Stromal cell of bone marrow (primary cell): ENCODE data around the gene KRTAP12-1.

ENCODE experiments used
- DNase-seq: peaks from one replicate; pipeline ENCODE4 v3.0.0-alpha.2; 2012; ENCODE audit warnings: low read depth

KRTAP12-1 gene

DNA sequence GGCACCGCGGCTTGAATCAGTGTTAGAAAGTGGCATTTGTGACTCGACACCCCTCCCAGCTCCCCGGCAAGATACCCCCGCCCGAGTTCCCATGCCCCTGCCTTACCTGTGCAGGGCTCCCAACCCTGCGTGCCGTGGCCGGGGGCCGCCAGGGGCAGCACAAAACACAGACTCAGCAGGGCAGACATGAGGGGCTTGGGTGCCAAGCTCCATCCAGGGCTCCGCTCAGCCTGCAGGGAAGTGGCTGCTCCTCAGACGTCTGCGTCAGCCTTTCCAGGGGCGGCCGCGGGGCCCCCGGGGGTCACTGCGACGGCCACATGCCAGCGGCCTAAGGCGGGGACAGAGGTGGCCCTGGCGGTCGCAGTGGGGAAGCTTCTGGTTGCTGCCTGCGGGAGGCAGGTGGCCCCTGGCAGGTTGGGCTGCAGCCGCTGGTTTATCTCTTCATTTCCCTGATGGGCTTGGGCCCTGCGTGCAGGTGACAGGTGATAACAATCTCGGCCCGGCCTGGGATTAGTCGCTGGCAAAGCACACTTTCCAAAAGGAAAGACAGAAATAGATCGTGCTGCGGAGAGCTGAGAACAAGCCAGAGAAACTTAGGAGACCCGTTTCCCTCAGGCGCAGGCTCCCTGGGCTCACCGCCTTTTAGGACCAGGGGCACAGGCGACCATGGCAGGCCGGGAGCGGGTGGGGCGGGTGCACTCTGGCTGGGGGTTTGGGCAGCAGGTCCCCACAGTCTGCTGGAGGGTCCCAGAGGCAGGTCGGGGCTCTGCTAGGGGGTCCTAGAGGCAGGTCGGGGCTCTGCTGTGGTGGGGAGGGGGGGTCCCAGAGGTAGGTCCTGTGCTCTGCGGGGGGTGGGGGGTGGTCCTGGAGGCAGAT lies 29.6 kb upstream of the KRTAP12-1 start, which contains the start of gene TSPEAR:
TSS of gene TSPEAR (minus strand) at position 246 of the 876 bp plus-strand sequence. CDS start at position 188, 58 bp downstream.
- DNase-seq, result no peak

- DNase-seq, result no peak
These were observed 28.9 kb upstream of the KRTAP12-1 start for GRCh38 chr21:44710756-44711326.

DNA sequence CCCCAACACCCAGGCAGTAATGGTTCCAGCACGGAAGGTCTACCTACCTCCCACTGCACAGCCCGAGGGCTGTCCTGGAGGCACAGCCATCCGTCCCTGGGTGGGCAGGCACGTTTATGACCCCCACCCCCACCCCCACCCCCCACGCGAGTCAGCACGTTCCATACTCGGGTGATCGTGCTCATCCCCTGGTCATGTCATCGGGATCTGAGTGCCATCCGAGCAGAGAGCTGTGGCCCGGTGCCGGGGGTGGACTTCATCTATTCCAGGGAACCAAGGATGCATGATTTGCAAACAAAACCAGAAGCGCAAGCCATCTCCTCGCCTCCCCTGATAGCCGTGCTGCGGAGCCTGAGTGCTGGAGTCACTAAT lies 28.3 kb upstream of the KRTAP12-1 start:
- DNase-seq, result no peak

GRCh38 chr21:44709426-44710293 lies 27.7 kb upstream of the KRTAP12-1 start:
- DNase-seq, result no peak

- no peak for DNase-seq
These were observed 27.0 kb upstream of the KRTAP12-1 start for GRCh38 chr21:44708866-44709425.

DNA sequence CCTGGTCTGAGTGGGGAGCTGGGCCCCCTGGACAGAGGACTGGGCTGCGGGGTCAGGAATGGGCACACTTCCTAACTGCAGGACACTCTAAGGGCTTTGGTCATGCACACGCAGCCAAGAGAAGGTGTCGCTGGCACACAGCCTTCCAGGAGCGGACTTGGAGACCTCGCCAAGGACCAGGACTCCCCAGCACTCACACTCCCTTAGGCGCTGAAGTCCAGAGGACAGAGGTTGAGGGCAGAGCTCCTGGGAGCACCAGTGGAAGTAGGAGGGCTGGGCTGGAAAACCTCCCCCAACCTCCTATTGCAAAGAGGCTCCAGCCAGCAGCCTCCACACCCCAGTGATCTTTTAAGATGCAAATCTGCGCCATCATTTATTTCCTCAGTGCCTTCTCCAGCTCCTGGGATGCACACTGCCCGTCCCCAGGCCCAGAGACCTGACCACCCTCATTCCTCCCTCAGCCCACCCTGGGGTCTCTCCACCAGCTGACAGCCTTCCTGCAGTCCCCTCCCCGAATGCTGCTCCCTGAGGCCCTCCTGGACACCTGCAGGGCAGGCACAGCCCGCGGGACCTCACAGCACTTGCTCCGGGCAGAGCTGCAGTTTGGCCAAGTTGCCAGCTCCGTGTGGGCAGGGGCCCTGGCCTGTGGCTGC lies 26.4 kb upstream of the KRTAP12-1 start:
- no peak for DNase-seq

- DNase-seq, result no peak
These were observed 25.0 kb upstream of the KRTAP12-1 start for GRCh38 chr21:44706706-44707581.

DNA sequence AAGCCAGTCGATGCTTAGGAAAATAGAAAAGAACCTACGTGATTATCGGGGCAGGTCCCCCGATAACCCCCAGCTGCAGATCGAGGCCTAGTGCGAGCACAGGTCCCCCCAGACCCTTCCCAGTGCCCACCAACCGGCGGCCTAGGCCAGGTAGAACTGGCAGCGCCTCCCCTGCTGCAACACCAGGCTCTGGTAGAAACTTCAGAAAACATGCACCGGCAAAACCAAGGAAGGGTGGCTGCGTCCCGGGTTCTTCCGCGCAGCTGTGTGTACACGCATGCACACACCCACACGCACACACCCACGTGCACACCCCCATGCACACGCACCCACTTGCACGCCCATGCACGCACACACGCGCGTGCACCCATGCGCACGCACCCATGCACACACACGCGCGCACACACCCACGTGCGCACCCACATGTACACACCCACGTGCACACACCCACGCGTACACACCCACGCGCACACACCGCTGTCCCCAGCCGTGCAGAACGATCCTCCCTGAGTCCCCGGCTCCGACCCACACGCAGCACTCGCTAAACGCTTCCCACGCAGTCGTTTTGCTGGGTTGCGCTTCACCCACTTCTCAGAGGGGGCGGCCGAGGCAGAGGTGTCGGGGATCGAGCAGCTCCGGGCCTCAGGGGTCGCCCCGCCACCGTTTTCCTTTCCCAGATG lies 24.2 kb upstream of the KRTAP12-1 start:
- DNase-seq, result no peak

- no peak for DNase-seq
These were observed 22.7 kb upstream of the KRTAP12-1 start for GRCh38 chr21:44704636-44705001.

GRCh38 chr21:44703731-44704635 lies 22.0 kb upstream of the KRTAP12-1 start:
- DNase-seq, result no peak

DNA sequence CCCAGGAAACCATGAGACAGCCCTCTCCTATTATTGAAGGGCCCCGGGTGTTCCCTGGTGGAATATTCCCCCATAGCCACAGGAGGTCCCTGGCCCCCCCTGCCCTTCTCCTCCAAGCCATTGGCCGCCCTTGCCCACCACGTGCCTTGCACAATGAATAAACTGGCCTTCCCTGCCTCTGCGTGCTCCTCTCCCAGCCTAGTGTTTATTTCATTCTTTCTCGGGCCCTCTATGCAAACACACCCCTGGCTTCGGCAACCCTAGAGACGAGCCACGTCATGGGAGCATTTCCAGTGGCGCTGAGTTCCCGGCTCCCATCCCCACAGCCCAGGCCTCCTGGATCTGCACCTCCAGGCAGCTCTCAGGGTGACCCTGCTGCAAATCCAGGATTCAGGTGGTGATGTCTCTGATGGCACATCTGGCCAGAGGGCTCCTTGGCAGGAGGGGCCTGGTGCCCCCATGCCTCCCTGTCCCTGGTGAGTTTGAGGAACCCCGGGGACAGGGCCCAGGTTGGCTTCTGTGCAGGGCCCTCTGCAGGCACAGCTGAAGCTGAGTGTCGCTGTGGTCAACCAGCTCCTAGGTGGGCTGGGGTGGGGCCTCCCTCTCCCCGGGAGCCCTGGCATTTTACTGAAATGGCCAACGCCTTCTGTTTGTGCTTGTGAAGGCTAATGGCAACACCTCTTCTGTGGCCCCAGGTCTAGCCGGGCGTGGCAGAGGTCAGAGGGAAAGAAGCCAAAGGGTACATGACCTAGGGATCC lies 21.2 kb upstream of the KRTAP12-1 start:
- no peak for DNase-seq

- no peak for DNase-seq
These were observed 20.4 kb upstream of the KRTAP12-1 start for GRCh38 chr21:44702111-44702972.

DNA sequence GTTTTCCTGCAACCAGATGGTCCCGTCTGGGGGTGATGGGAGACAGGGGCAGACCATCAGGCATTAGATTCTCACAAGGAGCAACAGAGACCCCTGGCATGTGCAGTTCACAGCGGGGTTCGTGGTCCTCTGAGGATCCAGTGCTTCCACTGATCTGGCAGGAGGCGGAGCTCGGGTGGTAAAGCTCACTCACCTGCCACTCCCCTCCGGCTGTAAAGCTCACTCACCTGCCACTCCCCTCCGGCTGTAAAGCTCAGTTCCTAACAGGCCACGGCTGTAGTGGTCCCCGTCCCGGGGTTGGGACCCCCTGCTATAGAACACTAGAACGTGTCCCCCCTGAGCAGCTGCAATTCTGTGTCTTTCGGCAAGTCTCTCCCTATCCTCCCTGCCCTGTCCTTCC lies 19.6 kb upstream of the KRTAP12-1 start:
- DNase-seq, result no peak

DNA sequence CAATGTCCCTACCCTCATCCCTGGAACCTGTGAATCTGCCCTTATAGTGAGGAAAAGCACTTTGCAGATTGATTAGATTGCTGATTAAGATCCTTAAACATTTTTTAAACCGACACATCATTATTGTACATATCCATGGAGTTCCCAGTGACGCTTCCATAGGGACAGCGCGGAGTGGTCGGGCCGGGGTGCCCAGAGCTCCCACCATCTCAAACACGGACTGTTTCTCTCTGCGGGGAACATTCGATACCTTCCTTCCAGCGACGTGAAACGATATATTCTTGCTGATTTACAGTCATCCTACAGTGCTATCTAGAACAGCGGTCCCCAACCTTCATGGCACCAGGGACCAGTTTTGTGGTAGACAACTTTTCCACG lies 19.0 kb upstream of the KRTAP12-1 start:
- DNase-seq, result no peak

GRCh38 chr21:44700101-44701022 lies 18.4 kb upstream of the KRTAP12-1 start:
- no peak for DNase-seq

DNA sequence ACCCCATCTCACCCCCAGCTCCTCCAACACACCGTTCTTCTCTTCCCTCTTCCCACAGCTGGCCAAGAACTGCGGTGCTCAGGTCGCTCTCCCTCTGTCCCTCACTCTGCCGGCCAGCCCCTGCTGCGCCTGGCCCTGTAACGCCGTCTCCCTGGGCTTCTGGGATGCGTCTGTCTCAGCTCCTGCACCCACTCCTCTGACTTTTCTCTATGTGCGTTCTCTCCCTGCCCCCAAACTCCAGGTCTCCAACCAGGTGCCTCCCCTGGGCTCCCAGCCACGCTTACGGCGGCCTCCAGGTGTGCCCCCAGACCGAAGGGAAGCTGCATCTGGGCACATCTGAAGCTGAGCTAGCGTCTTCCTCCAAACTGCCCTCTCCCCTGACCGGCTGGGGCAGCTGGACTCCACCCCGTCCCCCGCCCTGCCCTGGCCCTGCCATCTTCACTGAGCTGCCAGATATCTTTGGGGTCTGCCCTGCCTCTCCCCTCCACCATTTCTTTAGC lies 17.6 kb upstream of the KRTAP12-1 start:
- DNase-seq, result no peak
